HL-60 (cell line): ENCODE data around the gene PDPN.
A peak's percentile ranks its signal among the peaks of the same experiment; 100 is the strongest.

ENCODE experiments used
- DNase-seq, 2 experiments: peaks; one replicate each; pipeline ENCODE4 v3.0.0-alpha.2; 2010 to 2020; ENCODE audit warnings: low read depth in 1 of 2, low spot score in 1 of 2
- H3K27ac ChIP-seq: fragments of 250-450 bp; sonication (Bioruptor Pico); replicated peaks from 2 replicates; pipeline ENCODE4 v1.5.1; 2020; ENCODE audit warnings: mild to moderate bottlenecking, moderate library complexity
- H3K27me3 ChIP-seq: fragments of 250-450 bp; sonication (Bioruptor Pico); 2 replicates; pipeline ENCODE4 v1.5.1; 2021; ENCODE audit warnings: mild to moderate bottlenecking, moderate library complexity; ENCODE audit not compliant: insufficient read depth, poor library complexity, severe bottlenecking
- H3K4me3 ChIP-seq: replicated peaks from 2 replicates; pipeline ENCODE4 v1.5.1; 2011; ENCODE audit warnings: mild to moderate bottlenecking, control low read depth, low read length; ENCODE audit not compliant: insufficient read depth
- GABPA ChIP-seq: IDR thresholded peaks from 2 replicates; pipeline ENCODE4 v1.6.1; 2012; ENCODE audit warnings: low read depth
- POLR2AphosphoS5 ChIP-seq: IDR thresholded peaks from 2 replicates; pipeline ENCODE4 v1.6.1; 2012; ENCODE audit warnings: low read depth
- SPI1 ChIP-seq: IDR thresholded peaks from 2 replicates; pipeline ENCODE4 v1.6.1; 2012; ENCODE audit warnings: low read depth, mild to moderate bottlenecking, borderline replicate concordance
- TF ChIP-seq, protein P1 (sequence below): IDR thresholded peaks from 2 replicates; pipeline ENCODE4 v1.6.1; 2012; ENCODE audit warnings: low read depth; ENCODE audit not compliant: insufficient replicate concordance
- TF ChIP-seq, protein P2 (sequence below): IDR thresholded peaks from one replicate; pipeline ENCODE4 v1.5.1; 2011; ENCODE audit warnings: low read length, control low read depth, inconsistent platforms; ENCODE audit not compliant: insufficient read depth

The PDPN gene

DNA sequence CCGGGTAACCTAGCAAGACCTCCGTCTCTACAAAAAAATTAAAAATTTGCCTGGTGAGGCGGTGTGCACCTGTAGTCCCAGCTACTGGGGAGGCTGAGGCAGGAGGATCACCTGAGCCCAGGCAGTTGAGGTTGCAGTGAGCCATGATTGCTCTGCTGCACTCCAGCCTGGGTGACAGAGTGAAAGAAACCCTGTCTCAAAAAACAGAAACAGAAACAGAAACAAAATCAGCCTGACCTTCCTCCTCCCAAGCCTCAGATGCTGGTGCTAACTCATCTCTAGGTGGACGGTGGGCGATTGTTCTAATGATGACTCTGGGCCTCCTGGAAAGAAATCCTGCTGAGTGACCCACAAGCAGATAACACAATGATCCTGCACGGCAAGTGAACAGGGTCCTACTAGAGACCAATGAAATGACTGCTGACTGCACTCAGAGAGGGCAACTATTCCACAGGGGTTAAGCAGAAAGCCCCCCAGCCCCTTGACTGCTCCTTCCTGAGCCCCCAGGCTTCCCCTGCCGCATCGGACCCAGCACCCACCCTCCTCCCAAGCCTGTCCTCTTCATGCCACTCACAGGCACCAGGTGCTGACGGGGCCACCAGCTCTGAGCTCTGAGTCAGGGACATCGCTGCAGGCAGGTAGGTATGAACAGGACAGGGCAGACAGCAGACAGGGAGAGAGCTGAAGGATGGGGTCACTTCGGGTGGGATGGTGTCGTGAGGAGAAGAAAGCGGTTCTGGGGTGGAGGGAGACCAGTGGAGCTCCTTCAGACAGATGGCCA, 42.0 kb upstream of the PDPN start:
- TF ChIP-seq SPI1 (no peak), GABPA (no peak), POLR2AphosphoS5 (no peak)
- TF ChIP-seq, protein P1, sequence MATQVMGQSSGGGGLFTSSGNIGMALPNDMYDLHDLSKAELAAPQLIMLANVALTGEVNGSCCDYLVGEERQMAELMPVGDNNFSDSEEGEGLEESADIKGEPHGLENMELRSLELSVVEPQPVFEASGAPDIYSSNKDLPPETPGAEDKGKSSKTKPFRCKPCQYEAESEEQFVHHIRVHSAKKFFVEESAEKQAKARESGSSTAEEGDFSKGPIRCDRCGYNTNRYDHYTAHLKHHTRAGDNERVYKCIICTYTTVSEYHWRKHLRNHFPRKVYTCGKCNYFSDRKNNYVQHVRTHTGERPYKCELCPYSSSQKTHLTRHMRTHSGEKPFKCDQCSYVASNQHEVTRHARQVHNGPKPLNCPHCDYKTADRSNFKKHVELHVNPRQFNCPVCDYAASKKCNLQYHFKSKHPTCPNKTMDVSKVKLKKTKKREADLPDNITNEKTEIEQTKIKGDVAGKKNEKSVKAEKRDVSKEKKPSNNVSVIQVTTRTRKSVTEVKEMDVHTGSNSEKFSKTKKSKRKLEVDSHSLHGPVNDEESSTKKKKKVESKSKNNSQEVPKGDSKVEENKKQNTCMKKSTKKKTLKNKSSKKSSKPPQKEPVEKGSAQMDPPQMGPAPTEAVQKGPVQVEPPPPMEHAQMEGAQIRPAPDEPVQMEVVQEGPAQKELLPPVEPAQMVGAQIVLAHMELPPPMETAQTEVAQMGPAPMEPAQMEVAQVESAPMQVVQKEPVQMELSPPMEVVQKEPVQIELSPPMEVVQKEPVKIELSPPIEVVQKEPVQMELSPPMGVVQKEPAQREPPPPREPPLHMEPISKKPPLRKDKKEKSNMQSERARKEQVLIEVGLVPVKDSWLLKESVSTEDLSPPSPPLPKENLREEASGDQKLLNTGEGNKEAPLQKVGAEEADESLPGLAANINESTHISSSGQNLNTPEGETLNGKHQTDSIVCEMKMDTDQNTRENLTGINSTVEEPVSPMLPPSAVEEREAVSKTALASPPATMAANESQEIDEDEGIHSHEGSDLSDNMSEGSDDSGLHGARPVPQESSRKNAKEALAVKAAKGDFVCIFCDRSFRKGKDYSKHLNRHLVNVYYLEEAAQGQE = no peak
- TF ChIP-seq, protein P2, sequence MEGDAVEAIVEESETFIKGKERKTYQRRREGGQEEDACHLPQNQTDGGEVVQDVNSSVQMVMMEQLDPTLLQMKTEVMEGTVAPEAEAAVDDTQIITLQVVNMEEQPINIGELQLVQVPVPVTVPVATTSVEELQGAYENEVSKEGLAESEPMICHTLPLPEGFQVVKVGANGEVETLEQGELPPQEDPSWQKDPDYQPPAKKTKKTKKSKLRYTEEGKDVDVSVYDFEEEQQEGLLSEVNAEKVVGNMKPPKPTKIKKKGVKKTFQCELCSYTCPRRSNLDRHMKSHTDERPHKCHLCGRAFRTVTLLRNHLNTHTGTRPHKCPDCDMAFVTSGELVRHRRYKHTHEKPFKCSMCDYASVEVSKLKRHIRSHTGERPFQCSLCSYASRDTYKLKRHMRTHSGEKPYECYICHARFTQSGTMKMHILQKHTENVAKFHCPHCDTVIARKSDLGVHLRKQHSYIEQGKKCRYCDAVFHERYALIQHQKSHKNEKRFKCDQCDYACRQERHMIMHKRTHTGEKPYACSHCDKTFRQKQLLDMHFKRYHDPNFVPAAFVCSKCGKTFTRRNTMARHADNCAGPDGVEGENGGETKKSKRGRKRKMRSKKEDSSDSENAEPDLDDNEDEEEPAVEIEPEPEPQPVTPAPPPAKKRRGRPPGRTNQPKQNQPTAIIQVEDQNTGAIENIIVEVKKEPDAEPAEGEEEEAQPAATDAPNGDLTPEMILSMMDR = no peak
- H3K4me3 ChIP-seq = no peak overlapping the region
- H3K27ac ChIP-seq = no peak overlapping the region
- H3K27me3 ChIP-seq = no peaks in the 10 kb centered on the region
- no peak for DNase-seq

DNA sequence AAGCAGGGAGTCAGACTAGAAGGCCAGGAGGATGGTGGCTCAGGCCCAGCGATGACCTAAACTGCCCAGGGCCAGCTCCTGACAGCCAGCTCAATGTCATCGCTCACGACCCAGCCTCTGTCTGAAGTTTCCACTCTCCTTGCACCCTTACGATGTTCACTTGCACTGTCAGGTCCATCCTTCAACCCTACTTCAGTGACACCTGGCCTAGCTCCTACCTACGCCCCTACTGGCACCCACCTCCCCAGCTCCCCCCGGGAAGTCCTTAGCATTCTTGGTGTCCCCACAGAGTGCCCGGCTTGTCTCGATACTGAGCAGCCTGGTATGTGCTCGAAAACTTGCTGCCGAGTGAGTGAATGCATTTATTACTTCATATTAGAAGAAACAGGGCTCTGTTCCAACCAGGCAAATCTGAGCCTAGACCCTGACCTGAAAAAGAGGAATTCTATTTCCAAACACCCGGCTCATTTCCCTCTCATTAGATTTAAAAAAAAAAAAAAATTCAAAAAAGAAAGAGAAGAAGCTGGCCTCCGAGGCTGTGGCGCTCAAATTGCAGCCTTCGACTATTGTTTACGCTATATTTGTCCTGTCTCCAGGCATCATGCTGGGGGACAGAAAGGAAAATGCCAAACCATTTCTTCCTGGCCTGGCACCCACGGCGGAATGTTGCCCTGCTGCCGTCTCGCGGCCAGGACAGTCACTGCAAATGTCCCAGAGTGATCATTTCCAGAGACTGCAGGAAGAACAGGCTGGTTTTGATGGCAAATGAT, 40.0 kb upstream of the PDPN start:
- no peak overlapping the region for H3K27ac ChIP-seq

DNA sequence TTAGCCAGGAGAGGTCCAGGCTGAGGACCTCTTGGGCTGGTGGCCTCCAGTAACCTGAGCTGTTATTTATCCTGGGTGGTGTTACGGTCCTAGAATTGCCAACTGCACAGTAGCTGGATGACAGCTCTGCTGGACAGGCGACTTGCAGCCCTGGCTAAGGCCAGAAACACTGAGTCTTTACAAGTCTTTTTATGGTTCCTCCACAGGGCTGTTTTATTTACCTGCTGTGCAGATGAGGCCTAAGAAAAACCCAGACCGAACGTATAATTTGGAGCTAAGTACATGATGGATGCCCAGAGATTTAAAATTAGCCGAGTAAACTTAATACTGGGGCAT, 39.4 kb upstream of the PDPN start:
- Histone ChIP-seq H3K27ac (no peak overlapping the region), H3K27me3 (no peaks in the 10 kb centered on the region), H3K4me3 (no peak overlapping the region)
- no peak for DNase-seq
- TF ChIP-seq GABPA (no peak), SPI1 (no peak), POLR2AphosphoS5 (no peak)
- TF ChIP-seq, protein P2 = no peak
- TF ChIP-seq, protein P1 = no peak

More for the DNA sequence above, 40.0 kb upstream of the PDPN start:
- no peak for DNase-seq
- no peak overlapping the region for H3K4me3 ChIP-seq
- no peaks in the 10 kb centered on the region for H3K27me3 ChIP-seq
- TF ChIP-seq GABPA = no peak
- TF ChIP-seq, protein P2 = peak; percentile 1
